HG03457 (cell line): ENCODE measurements around the gene RXYLT1.
A peak's percentile ranks its signal among the peaks of the same experiment; 100 is the strongest.
"Not testable (repeated sequence)": the region's sequence is repeated elsewhere in the genome, so short reads cannot be mapped to it uniquely, and the experiment has no call there.

Source experiments
- ATAC-seq: cut with Tn5 transposase; IDR thresholded peaks from one replicate; pipeline ENCODE4 v1.9.1; 2021; ENCODE audit warnings: moderate number of reproducible peaks; ENCODE audit not compliant: unreplicated experiment

The RXYLT1 gene, protein sequence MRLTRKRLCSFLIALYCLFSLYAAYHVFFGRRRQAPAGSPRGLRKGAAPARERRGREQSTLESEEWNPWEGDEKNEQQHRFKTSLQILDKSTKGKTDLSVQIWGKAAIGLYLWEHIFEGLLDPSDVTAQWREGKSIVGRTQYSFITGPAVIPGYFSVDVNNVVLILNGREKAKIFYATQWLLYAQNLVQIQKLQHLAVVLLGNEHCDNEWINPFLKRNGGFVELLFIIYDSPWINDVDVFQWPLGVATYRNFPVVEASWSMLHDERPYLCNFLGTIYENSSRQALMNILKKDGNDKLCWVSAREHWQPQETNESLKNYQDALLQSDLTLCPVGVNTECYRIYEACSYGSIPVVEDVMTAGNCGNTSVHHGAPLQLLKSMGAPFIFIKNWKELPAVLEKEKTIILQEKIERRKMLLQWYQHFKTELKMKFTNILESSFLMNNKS

DNA sequence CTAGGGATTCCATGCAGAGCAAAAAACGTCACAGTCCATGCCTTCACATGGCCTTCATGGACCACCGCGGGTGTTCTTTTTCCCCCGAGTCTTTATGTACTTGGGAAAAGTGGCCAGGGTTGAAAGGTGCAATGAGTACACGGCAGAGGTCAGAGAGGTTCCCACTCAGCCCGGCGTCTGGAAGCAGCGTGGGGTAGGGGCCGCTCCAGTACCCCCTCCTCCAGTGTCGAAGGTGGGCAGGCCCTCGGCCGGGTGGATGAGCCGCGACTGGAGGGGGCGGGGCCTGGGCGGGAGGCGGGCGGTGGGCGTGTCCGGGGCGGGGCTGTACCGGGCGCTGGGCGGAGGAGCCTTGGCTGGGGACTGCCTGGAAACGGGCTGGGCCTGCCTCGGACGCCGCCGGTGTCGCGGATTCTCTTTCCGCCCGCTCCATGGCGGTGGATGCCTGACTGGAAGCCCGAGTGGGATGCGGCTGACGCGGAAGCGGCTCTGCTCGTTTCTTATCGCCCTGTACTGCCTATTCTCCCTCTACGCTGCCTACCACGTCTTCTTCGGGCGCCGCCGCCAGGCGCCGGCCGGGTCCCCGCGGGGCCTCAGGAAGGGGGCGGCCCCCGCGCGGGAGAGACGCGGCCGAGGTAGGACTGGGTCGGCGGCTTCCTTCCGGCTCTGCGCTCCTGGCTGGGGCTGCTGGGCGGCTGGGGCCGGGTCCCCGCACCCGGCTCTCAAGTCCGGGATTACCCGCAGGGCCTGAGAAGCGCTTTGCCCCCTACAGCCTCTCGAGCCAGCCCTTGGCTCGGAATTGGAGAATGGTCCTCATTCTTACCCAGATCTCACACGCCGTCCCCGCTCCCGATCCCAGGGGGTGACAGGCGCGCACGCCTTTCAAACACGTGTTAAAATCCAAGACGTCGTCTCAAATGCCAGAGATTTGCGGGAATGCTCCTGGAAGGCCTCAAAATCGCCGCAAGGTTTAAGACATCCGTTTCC, at the start of gene RXYLT1:
RXYLT1 (plus strand) TSS at position 412 of the 984 bp plus-strand sequence; CDS start at position 464, 52 bp downstream.
- peak; percentile 96 for ATAC-seq

DNA sequence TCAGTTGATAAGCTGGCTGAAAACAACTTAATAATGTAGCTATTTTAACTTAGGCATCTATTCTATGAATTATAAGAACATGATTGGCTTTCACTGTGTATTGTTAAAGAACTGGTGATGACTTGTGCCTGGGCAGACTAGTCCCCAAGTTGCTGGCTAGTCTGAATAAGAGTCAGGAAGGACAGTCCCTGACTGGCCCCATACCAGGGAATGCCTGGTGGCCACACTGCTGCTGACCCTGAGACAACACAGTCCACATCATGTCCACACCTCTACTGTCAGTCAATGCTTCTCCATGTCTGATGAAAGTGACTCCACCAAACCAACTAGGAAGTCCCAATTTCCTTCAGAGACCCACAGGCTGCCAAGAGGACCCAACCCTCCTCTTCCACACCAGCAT, 46.9 kb upstream of the RXYLT1 start:
- not testable (repeated sequence) for ATAC-seq

DNA sequence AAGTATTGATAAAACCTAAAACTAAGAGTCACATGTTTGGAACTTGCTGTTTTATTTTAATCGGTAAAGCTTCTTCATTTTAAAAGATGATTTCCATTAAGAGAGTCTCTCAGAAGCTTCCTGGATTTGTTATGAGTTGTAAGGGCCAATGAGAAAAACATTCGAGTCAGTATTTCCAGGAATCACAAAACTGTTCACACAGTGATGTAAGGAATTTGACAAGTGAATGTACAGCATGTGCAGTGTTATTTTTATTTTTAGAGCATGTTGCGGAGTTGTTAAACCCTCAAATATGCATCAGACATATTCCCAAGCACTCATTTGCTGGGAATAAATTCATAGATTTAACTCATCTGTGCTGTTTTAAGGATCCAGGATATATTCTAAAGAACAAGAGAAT, 46.1 kb upstream of the RXYLT1 start:
- ATAC-seq = not testable (repeated sequence)

DNA sequence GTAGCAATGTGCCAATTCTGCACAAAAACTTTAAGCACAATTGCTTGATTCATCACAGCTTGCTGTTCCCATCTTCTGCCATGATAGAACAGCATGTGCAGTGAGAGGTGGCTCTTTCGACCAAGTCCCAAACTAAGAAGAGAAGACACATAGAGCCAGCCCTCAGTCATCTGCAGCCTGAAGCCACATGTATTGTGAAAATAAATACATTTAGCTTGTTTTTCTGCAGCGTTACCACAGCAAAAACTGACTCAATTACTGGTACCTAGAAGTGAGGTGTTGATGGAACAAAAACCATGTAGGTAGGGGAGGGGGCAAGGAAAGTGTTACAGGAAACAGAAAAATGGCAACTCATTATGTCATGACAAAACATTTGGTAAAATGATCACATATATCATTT, 39.2 kb upstream of the RXYLT1 start:
- ATAC-seq = not testable (repeated sequence)

DNA sequence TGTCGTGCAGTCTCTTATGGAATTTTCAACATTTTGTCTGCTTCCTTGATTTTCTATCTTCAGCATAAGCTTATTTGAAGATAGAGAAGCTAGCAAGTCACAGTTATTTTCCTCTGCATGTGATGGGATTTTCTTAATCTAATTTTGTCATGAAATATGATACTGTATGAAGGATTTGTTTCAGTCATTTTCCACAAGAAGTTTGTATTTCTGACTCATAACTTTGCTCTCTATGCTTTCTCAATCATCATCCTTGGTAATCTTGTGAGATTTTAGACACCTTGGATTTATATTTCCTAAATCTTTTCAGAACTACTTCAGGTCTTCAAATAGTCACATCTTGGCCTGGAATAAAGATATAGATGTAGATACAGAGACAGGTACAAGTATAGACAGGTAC, 38.3 kb upstream of the RXYLT1 start:
- ATAC-seq = not testable (repeated sequence)

DNA sequence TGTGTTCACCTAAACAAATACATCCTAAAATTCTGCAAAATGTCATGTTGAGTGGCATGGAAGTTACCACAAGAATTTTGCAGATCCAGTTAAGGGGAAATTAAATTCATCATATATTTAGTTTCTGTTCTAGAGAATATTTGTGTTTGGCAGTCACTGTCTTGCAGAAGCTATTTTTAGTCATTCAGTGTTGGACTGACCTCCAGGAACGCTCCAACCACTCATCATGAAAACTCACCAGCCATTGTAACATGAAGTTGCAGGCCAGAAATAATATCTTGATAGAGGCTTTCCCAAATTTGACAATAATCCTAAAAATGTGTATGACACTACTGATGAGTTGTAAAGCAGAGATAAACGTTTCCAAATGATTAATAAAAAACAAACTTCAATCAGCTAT, 35.6 kb upstream of the RXYLT1 start:
- ATAC-seq = not testable (repeated sequence)

DNA sequence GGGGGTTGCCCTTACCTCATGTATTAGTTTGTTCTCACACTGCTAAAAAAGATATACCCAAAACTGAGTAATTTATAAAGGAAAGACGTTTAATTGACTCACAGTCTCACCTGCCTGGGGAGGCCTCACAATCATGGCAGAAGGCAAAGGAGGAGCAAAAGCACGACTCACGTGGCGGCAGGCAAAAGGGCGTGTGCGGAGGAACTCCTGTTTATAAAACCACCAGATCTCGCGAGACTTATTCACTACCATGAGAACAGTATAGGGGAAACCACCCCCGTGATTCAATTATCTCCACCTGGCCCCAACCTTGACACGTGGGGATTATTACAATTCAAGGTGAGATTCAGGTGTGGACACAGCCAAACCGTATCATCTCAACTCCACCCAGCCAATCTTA, 33.2 kb upstream of the RXYLT1 start:
- ATAC-seq = not testable (repeated sequence)

DNA sequence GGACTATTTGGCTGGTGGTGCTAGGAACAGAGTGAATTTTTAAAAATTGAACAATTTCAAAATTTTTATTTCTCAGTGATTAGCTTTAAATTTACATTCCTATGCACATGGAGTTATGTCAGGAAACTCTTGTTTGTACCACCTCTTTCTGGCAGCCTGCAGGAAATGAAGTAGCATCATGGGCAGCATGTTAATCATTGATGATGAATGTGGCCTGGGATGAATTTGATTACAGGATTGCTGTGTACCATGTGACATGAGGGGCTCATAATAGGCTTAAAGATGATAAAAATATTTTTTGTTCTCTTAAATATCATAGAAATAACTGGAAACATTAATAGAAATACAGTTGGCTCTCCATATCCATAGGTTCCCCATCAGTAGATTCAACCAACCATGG, 32.6 kb upstream of the RXYLT1 start:
- not testable (repeated sequence) for ATAC-seq

DNA sequence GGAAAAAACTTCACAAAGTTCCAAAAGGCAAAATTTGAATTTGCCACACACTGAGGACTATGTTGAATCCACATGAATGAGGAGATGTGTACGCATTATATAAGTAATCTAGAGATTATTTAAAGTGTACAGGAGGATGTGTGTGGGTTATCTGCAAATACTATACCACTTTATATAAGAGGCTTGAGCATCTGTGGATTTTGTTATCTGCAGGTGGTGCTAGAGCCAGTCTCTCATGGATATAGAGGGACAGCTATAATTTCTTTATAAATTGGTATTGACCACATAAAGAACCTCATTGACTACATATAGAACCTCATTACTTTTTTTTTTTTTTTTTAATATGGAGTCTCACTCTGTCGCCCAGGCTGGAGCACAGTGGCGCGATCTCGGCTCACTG, 32.2 kb upstream of the RXYLT1 start:
- ATAC-seq = no peak

DNA sequence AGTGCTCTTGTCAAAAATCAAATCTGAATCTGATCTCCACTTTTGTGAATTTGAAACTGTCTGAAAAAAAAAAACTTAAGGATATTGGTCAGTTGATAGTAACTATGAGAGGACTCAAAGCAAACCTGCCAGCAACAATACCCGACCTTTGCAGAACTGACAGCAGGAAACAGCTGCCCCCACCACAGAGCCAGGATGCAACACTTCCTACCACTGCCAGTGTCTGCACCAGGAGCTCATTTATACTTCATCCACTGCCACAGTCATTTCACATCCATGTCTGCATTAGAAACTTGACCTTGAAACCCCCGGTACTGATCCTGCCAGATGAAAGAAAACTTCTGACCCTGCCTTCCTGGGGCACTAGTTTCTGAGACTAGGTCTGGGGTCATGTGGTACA, 27.4 kb upstream of the RXYLT1 start:
- ATAC-seq = no peak

DNA sequence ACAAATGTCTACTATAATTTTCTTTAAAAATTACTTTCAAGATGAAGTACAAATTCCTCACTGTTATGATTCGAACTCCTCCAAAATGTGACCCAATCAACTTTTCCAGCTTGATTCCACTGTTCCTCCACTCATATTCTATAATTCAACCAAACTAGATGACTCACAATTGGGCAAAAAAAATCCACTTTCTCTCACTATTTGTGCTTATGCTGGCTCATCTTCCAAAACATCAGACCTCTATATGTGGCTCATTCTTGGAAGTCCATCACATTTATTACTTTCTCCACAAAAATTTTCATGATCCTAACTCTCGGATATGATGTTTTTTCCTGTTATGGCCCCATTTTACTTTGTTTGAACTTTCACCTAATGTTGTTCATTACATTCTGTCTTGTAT, 26.9 kb upstream of the RXYLT1 start:
- no peak for ATAC-seq

DNA sequence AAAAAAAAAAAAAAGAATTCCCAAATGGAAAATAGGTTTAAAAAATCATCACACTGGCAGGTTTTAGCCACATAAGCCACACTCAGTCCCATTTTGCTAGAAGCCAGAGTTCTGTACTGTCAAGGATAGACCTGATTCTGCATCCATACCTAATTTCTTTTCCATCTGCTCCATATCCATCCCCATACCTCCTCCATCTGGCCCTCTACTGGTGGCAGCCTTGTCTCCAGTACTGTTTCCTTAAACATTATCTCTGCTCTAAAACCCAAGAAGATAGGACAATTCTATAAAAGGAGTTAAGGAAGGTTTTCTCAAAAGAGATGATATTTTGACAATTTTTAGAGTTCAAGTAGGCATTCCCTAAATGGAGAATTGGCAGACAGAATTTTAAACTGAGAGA, 26.0 kb upstream of the RXYLT1 start:
- no peak for ATAC-seq

DNA sequence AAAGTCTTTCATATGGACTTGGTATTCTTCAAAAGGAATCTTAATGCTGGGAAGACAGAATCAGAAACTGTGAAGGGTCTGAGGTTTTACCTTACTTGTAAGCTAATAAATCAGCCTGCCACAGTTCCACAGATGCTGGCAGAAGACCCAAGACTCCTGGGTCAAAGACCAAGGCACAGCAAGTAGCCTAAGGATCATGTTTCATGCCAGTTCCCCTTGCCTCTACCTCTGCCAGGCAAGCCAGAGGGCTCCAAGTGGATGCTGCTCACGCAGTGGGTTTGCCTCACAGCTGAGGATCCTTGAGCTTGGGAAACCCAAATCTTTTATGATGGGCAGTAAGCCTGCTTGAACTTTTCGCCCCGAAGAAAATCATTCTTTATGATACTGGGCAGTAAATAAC, 15.2 kb upstream of the RXYLT1 start:
- ATAC-seq = no peak

DNA sequence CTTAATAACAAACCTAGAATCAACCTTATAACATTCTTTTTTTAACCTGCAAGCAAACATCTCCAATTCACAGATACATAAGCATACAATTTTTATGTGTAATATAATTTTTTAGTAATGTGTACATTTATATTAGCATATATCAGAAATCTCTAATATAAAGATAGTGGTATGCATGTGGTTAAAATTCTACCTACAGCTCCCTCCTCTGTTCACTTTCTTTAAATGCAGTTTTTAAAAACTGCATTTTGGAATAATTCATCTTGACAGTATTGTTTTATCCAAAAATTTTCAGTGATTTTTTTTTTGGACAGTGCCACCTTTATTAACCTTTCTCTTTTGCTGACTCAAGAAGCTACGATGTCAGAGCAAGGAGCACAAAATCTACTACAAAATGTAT, 13.2 kb upstream of the RXYLT1 start:
- ATAC-seq = no peak

DNA sequence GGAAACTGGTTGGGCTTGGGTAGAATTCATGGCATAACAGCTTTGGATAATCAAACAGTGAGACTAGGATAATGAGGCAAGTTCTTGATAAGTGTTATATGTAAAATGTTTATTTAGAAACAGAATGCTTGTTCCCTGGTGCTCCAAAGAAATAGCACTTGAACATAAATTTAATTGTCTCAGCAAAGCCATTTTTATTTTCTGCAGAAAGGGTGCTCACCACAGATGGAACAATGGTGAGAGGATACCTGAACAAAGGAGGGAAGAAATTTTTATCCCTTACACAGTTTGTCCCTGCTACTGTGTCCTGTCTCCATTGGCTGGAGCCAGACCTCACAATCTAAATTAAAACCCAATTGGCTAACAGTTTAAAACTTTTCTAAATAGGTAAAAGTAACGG, 9.3 kb upstream of the RXYLT1 start:
- ATAC-seq = no peak

DNA sequence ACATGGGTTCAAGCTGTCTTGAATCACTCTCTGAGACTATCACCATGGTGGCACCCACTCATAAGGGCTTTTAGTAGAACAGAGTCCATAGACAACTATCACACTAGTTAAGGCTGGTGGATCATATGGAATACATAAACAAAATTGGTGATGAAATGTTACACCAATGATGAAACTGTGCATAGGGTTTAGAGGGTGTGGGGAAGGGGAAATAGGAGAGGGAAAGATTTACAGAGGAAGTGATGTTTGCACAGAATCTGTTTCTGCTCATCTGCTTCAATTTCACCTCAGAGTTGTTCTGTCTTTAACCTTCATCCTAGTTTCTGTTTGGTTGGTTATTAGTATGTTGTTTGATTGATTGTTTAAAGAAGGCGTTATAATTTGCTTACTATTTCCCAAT, 2.4 kb upstream of the RXYLT1 start:
- ATAC-seq = no peak

DNA sequence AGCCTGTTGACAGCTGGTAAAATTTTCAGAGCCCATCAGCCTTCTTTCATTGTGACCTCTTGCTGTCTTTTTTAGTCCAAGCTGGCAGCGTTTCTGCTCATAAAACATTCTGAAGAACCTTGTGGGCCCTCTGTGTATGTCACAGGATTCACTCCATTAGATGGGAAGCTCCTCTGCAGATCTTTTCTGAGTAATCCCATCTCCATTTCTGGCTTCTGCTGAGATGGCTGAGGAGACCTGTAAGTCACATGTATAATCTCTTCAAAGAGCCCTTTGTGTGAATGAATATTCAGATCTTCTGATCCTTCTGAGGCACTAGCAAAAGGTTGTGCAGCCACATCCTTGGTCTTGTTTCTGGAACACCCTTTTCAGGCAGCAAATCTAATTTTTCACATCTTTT, 2.8 kb downstream of the RXYLT1 start:
- ATAC-seq = no peak

DNA sequence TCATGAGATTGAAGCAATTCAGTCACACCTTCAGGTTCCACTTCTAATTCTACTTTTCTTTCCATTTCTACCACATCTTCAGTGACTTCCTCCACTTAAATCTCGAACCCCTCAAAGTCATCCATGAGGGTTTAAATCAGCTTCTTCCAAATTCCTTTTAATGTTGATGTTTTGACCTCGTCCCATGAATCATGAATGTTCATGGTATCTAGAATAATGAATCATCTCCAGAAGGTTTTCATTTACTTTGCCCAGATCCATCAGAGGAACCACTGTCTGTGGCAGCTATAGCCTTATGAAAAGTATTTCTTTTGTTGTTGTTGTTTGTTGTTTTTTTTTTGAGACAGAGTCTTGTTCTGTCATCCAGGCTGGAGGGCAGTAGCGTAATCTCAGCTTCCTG, 7.6 kb downstream of the RXYLT1 start:
- no peak for ATAC-seq

DNA sequence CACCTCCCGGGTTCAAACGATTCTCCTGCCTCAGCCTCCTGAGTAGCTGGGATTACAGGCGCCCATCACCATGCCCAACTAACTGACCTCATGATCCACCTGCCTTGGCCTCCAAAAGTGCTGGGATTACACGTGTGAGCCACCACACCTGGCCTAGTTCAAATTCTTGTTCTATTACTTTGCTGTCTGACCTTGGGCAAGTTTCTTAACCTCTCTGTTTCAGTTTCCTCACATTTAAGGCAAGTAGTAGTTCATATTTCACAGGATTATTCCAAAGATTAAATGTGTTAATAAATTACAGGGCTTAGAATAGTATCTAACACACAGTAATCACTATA, 10.9 kb downstream of the RXYLT1 start:
- ATAC-seq = no peak

DNA sequence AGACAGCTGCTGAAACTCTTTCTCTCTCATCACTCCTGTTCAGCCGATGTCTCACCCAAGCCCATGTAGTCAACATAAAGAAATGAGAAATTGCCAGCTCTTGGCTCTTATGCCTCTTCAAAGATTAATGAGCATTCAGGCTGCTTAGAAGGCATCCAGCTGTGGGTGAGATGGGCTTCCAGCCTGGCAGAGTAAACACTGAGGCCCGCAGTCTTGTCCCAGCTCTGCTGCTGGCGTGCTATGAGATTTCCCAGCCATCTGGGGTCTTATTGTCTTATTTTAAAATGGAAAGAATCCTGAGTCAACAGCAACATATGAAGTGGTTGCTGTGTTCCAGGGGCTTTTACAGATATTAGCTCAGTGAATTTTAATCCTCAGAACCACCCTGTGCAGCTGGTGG, 12.6 kb downstream of the RXYLT1 start:
- no peak for ATAC-seq

DNA sequence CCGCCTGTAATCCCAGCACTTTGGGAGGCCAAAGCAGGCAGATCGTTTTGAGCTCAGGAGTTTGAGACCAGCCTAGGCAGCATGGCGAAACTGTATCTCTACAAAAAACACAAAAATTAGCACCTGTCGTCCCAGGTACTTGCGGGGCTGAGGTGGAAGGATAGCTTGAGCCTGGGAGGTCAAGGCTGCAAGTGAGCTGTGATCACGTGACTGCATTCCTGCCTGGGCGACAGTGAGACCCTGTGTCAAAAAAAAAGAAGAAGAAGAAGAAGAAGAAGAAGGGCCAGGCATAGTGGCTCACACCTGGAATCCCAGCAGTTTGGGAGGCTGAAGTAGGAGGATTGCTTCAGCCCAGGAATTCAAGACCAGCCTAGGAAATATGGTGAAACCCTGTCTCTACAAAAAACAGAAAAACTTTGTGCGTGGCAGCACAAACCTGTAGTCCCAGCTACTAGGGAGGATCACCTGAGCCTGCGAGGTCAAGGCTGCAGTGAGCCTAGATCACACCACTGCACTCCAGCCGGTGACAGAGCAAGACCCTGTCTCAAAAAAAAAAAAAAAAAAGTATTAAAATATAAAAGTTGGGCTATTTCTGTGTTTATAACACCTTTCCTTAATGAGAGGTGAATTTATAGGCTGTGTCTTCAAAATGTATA, 15.5 kb downstream of the RXYLT1 start:
- ATAC-seq = no peak
